HG03469 (cell line): Measurements from ENCODE around the gene MYO1A.
"Not testable (repeated sequence)": the region's sequence is repeated elsewhere in the genome, so short reads cannot be mapped to it uniquely, and the experiment has no call there.

ENCODE experiments used
- ATAC-seq: cut with Tn5 transposase; IDR thresholded peaks from one replicate; pipeline ENCODE4 v1.9.1; 2021; ENCODE audit warnings: mild to moderate bottlenecking, moderate library complexity, moderate number of reproducible peaks; ENCODE audit not compliant: unreplicated experiment

Gene MYO1A

GRCh38 chr12:56996793-56997545 is 53.0 kb downstream of the MYO1A start:
- no peak for ATAC-seq

GRCh38 chr12:56995930-56996496 is 53.9 kb downstream of the MYO1A start:
- ATAC-seq: no peak

DNA sequence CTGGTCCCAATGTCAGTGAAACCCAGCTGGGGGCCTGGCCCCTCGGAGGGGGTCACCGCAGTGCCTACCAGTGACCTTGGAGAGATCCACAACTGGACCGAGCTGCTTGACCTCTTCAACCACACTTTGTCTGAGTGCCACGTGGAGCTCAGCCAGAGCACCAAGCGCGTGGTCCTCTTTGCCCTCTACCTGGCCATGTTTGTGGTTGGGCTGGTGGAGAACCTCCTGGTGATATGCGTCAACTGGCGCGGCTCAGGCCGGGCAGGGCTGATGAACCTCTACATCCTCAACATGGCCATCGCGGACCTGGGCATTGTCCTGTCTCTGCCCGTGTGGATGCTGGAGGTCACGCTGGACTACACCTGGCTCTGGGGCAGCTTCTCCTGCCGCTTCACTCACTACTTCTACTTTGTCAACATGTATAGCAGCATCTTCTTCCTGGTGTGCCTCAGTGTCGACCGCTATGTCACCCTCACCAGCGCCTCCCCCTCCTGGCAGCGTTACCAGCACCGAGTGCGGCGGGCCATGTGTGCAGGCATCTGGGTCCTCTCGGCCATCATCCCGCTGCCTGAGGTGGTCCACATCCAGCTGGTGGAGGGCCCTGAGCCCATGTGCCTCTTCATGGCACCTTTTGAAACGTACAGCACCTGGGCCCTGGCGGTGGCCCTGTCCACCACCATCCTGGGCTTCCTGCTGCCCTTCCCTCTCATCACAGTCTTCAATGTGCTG is 54.6 kb downstream of the MYO1A start:
- ATAC-seq: no peak

GRCh38 chr12:56994231-56994746 is 55.6 kb downstream of the MYO1A start:
- ATAC-seq: no peak

GRCh38 chr12:56993346-56993745 is 56.6 kb downstream of the MYO1A start:
- ATAC-seq: no peak

- no peak for ATAC-seq
Measured at GRCh38 chr12:56991319-56992246, 58.3 kb downstream of the MYO1A start.

DNA sequence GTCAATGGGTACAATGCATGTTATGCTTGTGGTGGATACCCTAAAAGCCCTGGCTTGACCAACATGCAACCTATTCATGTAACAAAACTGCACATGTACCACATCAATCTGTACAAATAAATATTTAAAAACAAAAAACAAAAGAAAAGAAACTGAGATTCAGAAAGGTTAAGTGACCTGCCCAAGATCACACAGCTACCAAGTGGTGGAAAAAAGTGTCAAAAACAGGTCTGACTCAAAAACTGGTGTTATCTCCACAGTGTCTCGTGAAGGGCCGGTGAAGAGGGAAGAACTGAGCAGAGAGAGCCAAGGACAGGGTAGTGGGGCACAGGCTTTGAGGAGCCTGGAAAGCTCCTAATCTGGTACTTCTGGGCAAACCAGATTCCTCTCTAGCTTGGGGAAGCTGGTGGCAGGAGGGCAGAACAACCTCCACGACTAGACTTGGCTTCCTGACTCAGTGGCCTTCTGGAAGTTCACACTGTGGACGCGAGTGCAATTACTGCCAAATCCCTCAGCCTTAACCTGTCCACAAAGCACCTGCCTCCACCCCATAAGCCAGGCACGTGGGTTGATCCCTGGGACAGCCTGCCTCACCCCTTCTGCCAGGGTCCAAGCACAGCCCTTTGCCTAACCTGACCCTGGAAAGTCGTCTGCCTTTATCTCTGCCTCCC is 59.1 kb downstream of the MYO1A start:
- ATAC-seq: no peak

- no peak for ATAC-seq
Measured at GRCh38 chr12:56989861-56990610, 59.9 kb downstream of the MYO1A start.

DNA sequence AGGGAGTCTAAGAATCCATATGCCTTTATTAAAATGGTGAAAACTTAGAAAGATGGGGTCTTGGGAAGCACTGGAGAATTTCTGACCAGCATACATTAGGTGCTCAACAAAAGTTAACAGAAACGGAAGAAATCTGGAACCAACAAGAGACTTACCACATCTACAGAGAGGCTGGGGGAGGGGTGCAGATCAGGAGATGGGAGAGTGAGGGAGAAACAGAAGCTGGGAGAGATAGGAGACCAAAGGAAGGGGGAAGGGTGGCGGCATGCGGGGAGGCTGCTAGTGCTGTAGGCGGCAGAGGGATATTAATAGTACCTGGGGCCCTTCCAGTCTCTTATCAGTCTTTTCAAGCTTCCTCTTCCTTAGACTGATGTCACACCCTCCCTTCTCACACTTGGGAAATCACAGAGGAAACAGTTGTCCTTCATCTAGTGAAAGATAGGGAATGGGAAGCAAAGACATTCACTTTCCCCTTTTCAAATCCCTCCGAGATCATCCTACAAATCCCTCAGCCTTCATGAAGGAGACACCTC is 61.7 kb downstream of the MYO1A start:
- ATAC-seq: no peak

GRCh38 chr12:56987551-56988053 is 62.3 kb downstream of the MYO1A start:
- no peak for ATAC-seq

GRCh38 chr12:56987011-56987410 is 62.9 kb downstream of the MYO1A start:
- ATAC-seq: no peak

- ATAC-seq: not testable (repeated sequence)
Measured at GRCh38 chr12:56985714-56986113, 64.2 kb downstream of the MYO1A start.

DNA sequence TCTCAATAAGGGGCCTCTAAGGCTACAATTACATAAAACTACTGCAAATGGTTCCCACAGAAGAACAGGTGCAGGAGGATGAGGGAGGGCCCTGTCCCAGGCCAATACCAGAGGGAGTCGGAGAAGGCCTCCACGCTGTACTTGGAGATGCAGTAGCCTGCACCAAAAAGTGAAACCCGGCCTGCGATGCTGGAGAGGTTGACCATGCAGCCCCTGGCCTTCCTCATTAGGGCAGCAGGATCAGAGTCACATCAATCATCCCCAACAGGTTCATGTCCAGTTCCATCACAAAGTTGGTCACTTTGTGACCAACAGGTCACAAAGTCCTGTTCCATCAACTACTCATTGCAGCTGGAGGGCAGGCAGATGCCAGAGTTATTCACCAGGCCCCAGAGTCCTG is 66.5 kb downstream of the MYO1A start:
- ATAC-seq: no peak

DNA sequence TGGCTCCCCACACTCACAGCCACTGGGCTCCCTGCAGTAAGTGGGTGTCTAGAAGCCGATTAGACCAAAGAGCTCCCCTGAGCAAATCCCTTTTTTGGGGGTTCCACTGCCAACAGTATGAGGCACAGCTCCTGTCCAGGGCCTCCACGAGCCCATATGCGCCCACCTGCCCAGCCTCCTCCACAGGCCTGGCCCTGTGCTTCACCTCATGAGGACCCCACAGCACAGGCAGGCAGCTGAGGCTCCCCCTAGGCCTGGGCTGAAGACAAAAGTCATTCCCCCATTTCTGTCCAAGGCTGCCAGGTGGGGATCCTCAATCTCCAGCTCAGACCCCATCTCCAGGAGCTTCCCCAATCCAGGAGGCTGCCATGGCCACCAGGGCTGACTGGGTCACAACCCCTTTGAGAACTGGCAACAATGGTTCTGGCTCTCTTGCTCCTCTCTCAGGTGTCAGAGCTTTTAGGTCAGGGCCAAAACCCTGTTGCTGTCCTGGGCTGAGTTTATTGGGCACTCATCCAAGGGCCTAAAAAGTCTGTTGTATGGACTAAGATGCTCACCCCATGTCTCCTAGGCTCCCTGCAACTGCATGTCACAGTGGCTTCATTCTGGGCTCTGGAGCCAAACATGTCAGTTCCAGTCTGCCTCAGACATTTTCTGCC is 67.2 kb downstream of the MYO1A start:
- ATAC-seq: not testable (repeated sequence)

DNA sequence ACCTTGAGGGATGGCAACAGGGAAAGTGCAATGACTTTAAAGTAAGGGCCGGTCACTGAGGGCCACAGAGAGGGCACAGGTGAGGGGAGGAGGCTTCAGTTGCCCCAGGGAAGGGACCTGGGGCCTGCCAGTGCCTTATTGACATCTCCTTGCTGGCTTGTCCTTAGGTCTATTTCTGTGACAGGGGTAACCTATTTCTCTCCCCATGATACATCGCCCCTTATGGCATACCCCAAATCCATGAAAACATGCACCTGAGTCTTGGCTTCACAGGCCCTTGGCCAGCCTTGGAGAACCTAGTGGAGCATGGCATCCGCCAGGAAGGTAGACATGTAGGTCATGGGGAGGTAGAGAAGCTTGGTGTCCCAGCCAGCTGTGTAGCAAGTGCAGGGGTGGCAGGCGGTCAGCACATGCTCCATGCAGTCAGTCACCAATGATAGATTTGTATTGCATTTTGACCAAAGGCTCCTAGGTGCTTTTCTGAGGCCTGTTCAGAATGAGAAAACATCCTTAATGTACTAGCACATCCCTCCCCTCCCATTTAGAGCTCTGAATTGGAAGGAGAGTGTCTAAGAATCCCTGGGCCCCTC is 68.9 kb downstream of the MYO1A start:
- no peak for ATAC-seq

DNA sequence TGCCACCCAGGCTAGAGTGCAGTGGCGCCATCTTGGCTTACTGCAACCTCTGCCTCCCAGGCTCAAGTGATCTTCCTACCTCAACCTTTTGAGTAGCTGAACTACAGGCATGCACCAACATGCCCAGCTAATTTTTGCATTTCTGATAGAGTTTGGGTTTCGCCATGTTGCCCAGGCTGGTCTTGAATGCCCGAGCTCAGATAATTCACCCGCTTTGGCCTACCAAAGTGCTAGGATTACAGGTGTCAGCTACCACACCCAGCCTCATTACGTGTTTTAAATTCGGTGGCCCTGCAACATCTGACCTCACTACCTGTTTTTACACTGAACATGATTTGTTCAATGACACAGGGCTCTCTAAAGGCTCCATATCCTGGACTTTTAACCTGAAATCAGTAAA is 69.7 kb downstream of the MYO1A start:
- ATAC-seq: no peak

GRCh38 chr12:56979628-56980027 is 70.3 kb downstream of the MYO1A start:
- ATAC-seq: no peak
